Uterus (tissue), 2 donors: Measurements from ENCODE around the gene GPR21.

Source experiments
- CTCF ChIP-seq, 4 experiments: fragments of 200-600 bp in 2 of 4; fragments of 450-650 bp in 2 of 4; sonication (generic) in 2 of 4; IDR thresholded peaks; one replicate each; pipeline ENCODE4 v1.5.1; 2016 to 2019; ENCODE audit warnings: antibody characterized with exemption in 4 of 4, mild to moderate bottlenecking in 2 of 4, moderate library complexity in 1 of 4
- POLR2A ChIP-seq, 2 donors: fragments of 450-650 bp; IDR thresholded peaks; one replicate each; pipeline ENCODE4 v1.6.1; 2016; ENCODE audit warnings: antibody characterized with exemption in 2 of 2, mild to moderate bottlenecking in 1 of 2, moderate library complexity in 1 of 2

DNA sequence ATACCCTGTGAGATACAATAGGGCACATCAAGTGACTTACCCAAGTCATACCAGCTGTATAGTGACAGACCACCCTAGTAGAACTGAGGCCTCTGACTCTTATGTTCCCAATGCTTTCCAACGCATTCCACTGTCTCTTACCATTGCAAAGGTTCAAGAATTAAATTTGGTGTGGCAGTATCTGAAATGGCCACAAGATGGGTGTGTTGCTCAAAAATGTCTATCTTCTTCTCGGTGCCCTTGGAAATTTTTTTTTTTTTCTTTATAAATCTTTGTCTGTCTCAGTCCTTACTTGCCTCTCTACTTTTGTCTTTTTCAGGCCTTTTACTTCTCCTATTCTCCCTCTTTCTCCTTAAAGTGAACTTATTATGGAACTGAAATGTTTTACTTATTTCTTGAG is 48.4 kb downstream of the GPR21 start:
- TF ChIP-seq CTCF (IDR thresholded peaks at IDR 0.05) (peak in 3 of 4 experiments; percentile 23 to 34 (median 31)), POLR2A (IDR thresholded peaks at IDR 0.05) (no peak)
